Ovary (tissue), 9 donors: ENCODE measurements around the gene BNC2. TPM values are rescaled to one million over a fixed set of nuclear protein-coding genes. Genes with fewer than 3 reads are reported as not detected.

Source experiments
- DNase-seq, 5 donors: peaks; one replicate each; pipeline ENCODE4 v3.0.0-alpha.2; 2019 to 2020
- H3K27ac ChIP-seq, 2 donors: fragments of 200-600 bp; one replicate each; pipeline versions ENCODE4 v1.5.1 to v1.8.0; 2019 to 2022
- H3K27me3 ChIP-seq: fragments of 200-600 bp; one replicate; pipeline ENCODE4 v1.8.0; 2022
- H3K36me3 ChIP-seq: fragments of 200-600 bp; sonication (generic); one replicate; pipeline ENCODE4 v1.5.1; 2019
- H3K4me1 ChIP-seq: one replicate; pipeline ENCODE4 v1.8.1; 2013; ENCODE audit warnings: mild to moderate bottlenecking, moderate library complexity; ENCODE audit not compliant: insufficient read depth
- H3K4me3 ChIP-seq: fragments of 200-600 bp; sonication (generic); one replicate; pipeline ENCODE4 v1.5.1; 2017
- H3K9me3 ChIP-seq, 2 donors: fragments of 200-600 bp in 1 of 2; sonication (generic) in 1 of 2; one replicate each; pipeline versions ENCODE4 v1.5.1 to v1.8.1; 2013 to 2019; ENCODE audit warnings: mild to moderate bottlenecking in 1 of 2, moderate library complexity in 1 of 2
- CTCF ChIP-seq, 3 donors: fragments of 450-650 bp in 2 of 3; fragments of 200-600 bp in 1 of 3; IDR thresholded peaks; one replicate each; pipeline versions ENCODE4 v1.5.1 to v1.8.0; 2016 to 2022; ENCODE audit warnings: antibody characterized with exemption in 3 of 3, mild to moderate bottlenecking in 1 of 3
- EP300 ChIP-seq: sonication (generic); formaldehyde crosslinking; IDR thresholded peaks from one replicate; pipeline ENCODE4 v1.6.1; 2017; ENCODE audit warnings: antibody characterized with exemption
- POLR2A ChIP-seq: fragments of 450-650 bp; IDR thresholded peaks from one replicate; pipeline ENCODE4 v1.6.1; 2017; ENCODE audit warnings: antibody characterized with exemption, mild to moderate bottlenecking, moderate library complexity
- WGBS, 3 donors: extraction: QIAGEN DNeasy Blood & Tissue Kit in 1 of 3; methylation state at CpG; one replicate each; pipeline versions ENCODE4 v1.1.5 to v1.1.7; 2013 to 2017; 5-methylcytosine and 5-hydroxymethylcytosine counted together
- intact Hi-C, 4 donors: fragments of 100-400 bp; cut with DNase I; formaldehyde crosslinking; loops; one replicate each; pipeline versions ENCODE4 v1.11.0 to v1.15.1; 2022 to 2023
- polyA plus RNA-seq, 2 donors: library from polyadenylated mRNA; stranded (reverse); fragments of 200-250 nt in 1 of 2; fragments of 350-450 nt in 1 of 2; fragmentation: Illumina TruSeq in 1 of 2; extraction: RNeasy Lipid Tissue Mini Kit (QIAGEN cat#74804) in 1 of 2; gene quantifications; one replicate each; pipeline ENCODE4 v1.2.3, GENCODE V29; 2013 to 2014
- total RNA-seq, 7 donors: library from RNA; depleted of rRNA in 2 of 7; stranded (reverse); fragments of >200 nt in 2 of 7; fragmentation: NEBNext Ultra II Directional in 3 of 7; extraction: Animal tissue kit (Norgen Biotek cat#: 25700) in 3 of 7; gene quantifications; one replicate each; pipeline versions ENCODE4 v1.1.0 to v1.2.4, GENCODE V29; 2016 to 2023
- donor health status: DM: no; HTN: no; CAD: no; lungs with moderate emphysema.
- donor health status: DM: no; HTN: no; CAD: no.
- donor health status: Bipolar disorder and iron deficiency.
- donor health status: DM: yes; HTN: yes; CAD: no.
- donor health status: DM: no; HTN: no; CAD: no.
- donor health status: DM: yes; HTN: yes; CAD: no.

The BNC2 gene
- total and polyA plus RNA-seq, 9 donors = 17.2 to 232 (median 197) TPM

GRCh38 chr9:16680541-16680940, 189.9 kb downstream of the BNC2 start:
- Histone ChIP-seq H3K4me3 (no peak overlapping the region), H3K27ac (no peak overlapping the region), H3K4me1 (peaks cover 16% of the 10 kb centered on the region), H3K27me3 (no peaks in the 10 kb centered on the region), H3K9me3 (no peaks in the 10 kb centered on the region), H3K36me3 (no peaks in the 10 kb centered on the region)
- DNase-seq = no peak
- intact Hi-C loops = no loop called here
- WGBS, 3 donors = 38 to 51% (median 46%) methylated on average over 3 of the region's 3 CpGs
- TF ChIP-seq EP300 (no peak), CTCF (IDR thresholded peaks at IDR 0.05) (no peak), POLR2A (no peak)

- H3K27me3 ChIP-seq = no peaks in the 10 kb centered on the region
- H3K9me3 ChIP-seq = no peaks in the 10 kb centered on the region
- H3K27ac ChIP-seq = no peak overlapping the region
- intact Hi-C loops = no loop called here
- no peak overlapping the region for H3K4me3 ChIP-seq
- no peak for TF ChIP-seq POLR2A
- no peak for TF ChIP-seq CTCF (IDR thresholded peaks at IDR 0.05)
- no peak for TF ChIP-seq EP300
- DNase-seq = no peak
- peaks cover 19% of the 10 kb centered on the region for H3K4me1 ChIP-seq
- no peaks in the 10 kb centered on the region for H3K36me3 ChIP-seq
- 75 to 82% (median 81%) methylated on average over 10 of the region's 10 CpGs for WGBS, 3 donors
These were observed 191.1 kb downstream of the BNC2 start for GRCh38 chr9:16679327-16679821.

- Histone ChIP-seq H3K4me1 (peaks cover 12% of the 10 kb centered on the region), H3K27ac (no peak overlapping the region), H3K36me3 (no peaks in the 10 kb centered on the region), H3K9me3 (no peaks in the 10 kb centered on the region), H3K4me3 (no peak overlapping the region), H3K27me3 (no peaks in the 10 kb centered on the region)
- WGBS, 3 donors = 38 to 44% (median 44%) methylated on average over 3 of the region's 3 CpGs
- TF ChIP-seq POLR2A (no peak), CTCF (IDR thresholded peaks at IDR 0.05) (no peak), EP300 (no peak)
- DNase-seq = no peak
- intact Hi-C loops = no loop called here
These were observed 194.0 kb downstream of the BNC2 start for GRCh38 chr9:16676519-16676918.

GRCh38 chr9:16675131-16675530, 195.3 kb downstream of the BNC2 start:
- H3K4me3 ChIP-seq = no peak overlapping the region
- no peak for TF ChIP-seq EP300
- no peak for TF ChIP-seq POLR2A
- TF ChIP-seq CTCF (IDR thresholded peaks at IDR 0.05) = no peak
- H3K36me3 ChIP-seq = no peaks in the 10 kb centered on the region
- peaks cover 9% of the 10 kb centered on the region for H3K4me1 ChIP-seq
- H3K9me3 ChIP-seq = no peaks in the 10 kb centered on the region
- intact Hi-C loops = no loop called here
- no peak overlapping the region for H3K27ac ChIP-seq
- H3K27me3 ChIP-seq = no peaks in the 10 kb centered on the region
- WGBS, 3 donors = 96 to 98% (median 96%) methylated on average over 5 of the region's 5 CpGs
- no peak for DNase-seq
